Activated effector memory CD4-positive, alpha-beta T cell treated with Interleukin-2 at 50 U/mL for 16 hours (primary cell): Measurements from ENCODE around the gene DAO.

Experiments
- DNase-seq: peaks from one replicate; pipeline ENCODE4 v3.0.0-alpha.2; 2020

The DAO gene

GRCh38 chr12:108928695-108929094, 48.8 kb downstream of the DAO start:
- no peak for DNase-seq

GRCh38 chr12:108930155-108930554, 50.3 kb downstream of the DAO start:
- no peak for DNase-seq

DNA sequence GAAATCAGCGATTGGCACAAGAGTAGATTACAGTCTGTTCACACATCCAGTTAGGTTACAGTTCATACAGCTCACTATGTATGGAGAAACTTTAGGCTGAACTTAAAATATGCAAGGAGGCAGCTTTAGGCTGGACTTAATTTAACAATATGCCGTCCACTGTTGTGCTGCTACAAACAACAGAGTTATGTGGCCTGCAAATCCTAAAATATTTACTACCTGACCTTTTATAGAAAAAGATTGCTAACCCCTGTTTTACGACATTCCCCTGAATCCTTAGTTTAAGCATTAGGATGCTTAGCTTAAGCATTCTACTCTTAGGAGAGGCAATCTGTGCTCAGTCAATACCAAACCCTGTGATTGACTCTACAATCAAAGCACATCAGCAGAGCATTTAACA, 50.9 kb downstream of the DAO start:
- no peak for DNase-seq

DNA sequence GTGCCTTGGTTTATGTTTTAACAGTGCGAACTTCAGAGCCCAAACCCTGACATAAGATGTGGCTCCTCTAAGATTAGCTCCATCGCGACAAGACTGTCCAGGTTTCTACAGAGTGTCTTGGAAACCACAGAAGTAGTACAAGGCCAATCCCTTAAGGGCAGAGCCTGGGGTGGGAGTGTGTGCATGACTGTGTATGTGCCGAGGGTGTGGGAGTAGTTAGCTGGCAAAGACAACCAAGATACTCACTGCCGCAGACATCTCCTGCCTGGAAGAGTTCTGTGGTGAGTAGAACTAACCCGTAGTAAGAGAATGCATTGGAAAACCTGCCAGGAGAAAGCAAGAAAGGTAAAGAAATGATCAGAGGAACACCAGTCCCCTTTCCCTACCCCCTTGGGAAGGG, 54.1 kb downstream of the DAO start:
- no peak for DNase-seq

- no peak for DNase-seq
These were observed 55.4 kb downstream of the DAO start for GRCh38 chr12:108935159-108935763.

DNA sequence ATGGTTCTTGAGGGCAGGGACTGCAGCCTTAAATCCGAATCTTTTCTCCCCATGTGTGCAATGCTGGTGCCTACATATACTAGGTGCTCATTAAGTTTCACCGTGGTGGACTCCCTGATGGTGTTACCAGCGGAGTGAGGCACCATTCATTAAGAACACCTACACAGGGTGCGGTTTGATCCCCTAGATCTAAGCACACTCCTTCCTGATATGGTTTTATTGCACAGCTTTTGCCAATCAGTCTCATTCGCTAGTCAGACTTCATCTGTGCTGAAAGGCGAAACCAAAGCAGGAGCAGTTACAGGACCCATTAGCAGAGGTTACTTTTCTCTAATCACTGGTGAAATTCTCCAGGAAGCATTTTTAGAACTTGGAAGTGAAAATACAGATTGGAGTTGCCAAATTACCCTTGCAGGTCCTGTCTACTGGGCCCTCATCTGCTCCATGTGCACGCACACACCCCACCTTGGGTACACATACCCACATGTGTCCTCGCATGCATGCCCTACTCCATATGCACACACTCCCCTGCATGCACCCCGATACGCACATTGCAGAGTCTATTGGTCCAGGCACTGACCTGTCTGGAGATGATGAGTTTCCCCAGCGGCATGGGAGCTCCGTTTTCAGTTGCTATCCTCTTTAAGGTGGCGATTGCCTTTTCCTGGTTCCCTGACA, 58.5 kb downstream of the DAO start:
- DNase-seq = no peak

- DNase-seq = no peak
These were observed 59.7 kb downstream of the DAO start for GRCh38 chr12:108939594-108939993.

DNA sequence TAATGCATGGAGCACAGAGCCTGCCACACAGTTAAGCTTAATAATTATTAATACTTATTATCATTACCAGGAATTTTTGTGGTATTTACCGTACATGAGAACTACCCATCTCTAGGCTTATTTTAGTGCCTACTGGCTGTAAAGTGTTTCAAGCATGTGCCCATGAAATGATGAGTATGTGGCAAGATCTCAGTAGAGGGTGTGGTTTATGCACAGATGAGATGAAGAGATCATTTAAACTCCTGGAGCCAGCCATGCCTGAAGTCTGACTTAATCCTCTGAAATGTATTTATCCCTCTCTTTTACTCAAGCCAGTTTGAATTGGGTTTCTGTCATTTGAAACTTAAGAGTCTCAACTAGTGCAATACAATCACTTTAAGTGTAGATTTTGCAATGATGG, 60.2 kb downstream of the DAO start:
- no peak for DNase-seq

GRCh38 chr12:108947097-108947496, 67.2 kb downstream of the DAO start:
- DNase-seq = no peak

DNA sequence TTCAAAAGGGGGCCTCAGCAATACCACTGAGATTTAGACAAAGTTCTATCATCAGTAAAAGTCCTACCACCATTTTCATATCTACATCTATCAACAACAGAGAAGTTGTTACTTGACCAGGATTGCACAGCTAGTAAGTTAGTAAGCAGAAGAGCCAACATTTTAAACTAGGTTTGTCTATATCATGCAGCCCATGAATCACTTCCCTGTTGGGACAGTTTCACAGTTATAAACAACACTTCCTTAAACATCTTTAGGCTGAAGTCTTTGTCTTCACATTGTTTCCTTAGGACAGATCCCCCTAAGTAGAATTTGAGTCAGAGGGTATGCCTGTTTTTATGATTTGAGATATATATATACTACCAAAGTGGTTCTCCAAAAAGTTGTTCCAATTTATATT, 68.5 kb downstream of the DAO start:
- DNase-seq = no peak

- no peak for DNase-seq
These were observed 70.1 kb downstream of the DAO start for GRCh38 chr12:108949976-108950375.
